ENCODE data around the gene GOT1. TPM values are rescaled to one million over a fixed set of nuclear protein-coding genes. Genes with fewer than 3 reads are reported as not detected.

Gene GOT1
- total RNA-seq, 1 donor from 2014 or later, result 609 TPM

DNA sequence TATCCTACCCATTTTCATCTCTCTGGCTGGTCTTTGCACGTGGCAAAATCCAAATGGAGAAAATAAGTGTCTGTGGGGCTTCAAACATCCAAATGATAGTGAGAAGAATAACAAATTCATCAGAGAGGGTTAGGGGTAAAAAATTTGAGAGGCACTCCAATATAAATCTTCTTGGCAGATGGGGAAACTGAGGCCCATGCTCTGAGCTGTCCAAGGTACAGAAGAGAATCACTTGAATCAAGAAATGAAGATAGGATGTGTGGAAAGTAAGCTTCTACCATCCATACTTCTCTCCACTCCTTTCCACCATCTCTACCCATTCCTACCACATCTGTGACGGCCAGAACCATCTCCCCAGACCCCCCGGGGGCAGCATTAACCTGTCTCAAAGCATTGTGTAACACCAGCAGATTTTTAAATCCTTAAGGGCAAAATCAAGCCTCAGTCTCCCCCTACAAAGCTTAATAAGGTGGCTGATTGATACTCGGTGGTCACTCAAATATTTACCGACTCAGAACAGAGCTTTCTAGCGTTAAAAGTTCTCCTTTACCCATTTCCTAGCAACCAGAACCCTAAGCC is 818 bp downstream of the GOT1 start:
- Histone ChIP-seq H3K4me3 (peak overlapping the region; percentile 87), H3K36me3 (peaks cover 14% of the 10 kb centered on the region), H3K9me3 (replicated peaks) (no peaks in the 10 kb centered on the region), H3K27me3 (ENCODE audit: low read depth) (no peaks in the 10 kb centered on the region), H3K27ac (replicated peaks) (peak overlapping the region; percentile 97), H3K4me1 (peaks cover 78% of the 10 kb centered on the region)
- intact Hi-C loops (cut with micrococcal nuclease), result no loop called here
- no peak for DNase-seq
- TF ChIP-seq CTCF (IDR thresholded peaks at IDR 0.05; ENCODE audit: borderline replicate concordance), result no peak

GRCh38 chr10:99427566-99428190 is 2.7 kb downstream of the GOT1 start:
- DNase-seq, result no peak
- peak overlapping the region; percentile 87 for H3K4me3 ChIP-seq
- H3K9me3 ChIP-seq (replicated peaks), result no peaks in the 10 kb centered on the region
- TF ChIP-seq CTCF (IDR thresholded peaks at IDR 0.05; ENCODE audit: borderline replicate concordance), result no peak
- H3K27me3 ChIP-seq (ENCODE audit: low read depth), result no peaks in the 10 kb centered on the region
- H3K36me3 ChIP-seq, result peaks cover 27% of the 10 kb centered on the region
- intact Hi-C loops (cut with micrococcal nuclease), result no loop called here
- H3K27ac ChIP-seq (replicated peaks), result peak overlapping the region; percentile 97
- peaks cover 78% of the 10 kb centered on the region for H3K4me1 ChIP-seq

GRCh38 chr10:99426689-99427088 is 3.7 kb downstream of the GOT1 start:
- intact Hi-C loops (cut with micrococcal nuclease), result no loop called here
- DNase-seq, result no peak
- H3K27ac ChIP-seq (replicated peaks), result peak overlapping the region; percentile 36
- H3K9me3 ChIP-seq (replicated peaks), result no peaks in the 10 kb centered on the region
- peaks cover 31% of the 10 kb centered on the region for H3K36me3 ChIP-seq
- H3K4me3 ChIP-seq, result peak overlapping the region; percentile 87
- no peaks in the 10 kb centered on the region for H3K27me3 ChIP-seq (ENCODE audit: low read depth)
- no peak for TF ChIP-seq CTCF (IDR thresholded peaks at IDR 0.05; ENCODE audit: borderline replicate concordance)
- H3K4me1 ChIP-seq, result peaks cover 78% of the 10 kb centered on the region

GRCh38 chr10:99425204-99425603 is 5.2 kb downstream of the GOT1 start:
- Histone ChIP-seq H3K4me1 (peaks cover 81% of the 10 kb centered on the region), H3K9me3 (replicated peaks) (no peaks in the 10 kb centered on the region), H3K36me3 (peaks cover 39% of the 10 kb centered on the region), H3K27ac (replicated peaks) (peak overlapping the region; percentile 36), H3K4me3 (peak overlapping the region; percentile 87), H3K27me3 (ENCODE audit: low read depth) (no peaks in the 10 kb centered on the region)
- DNase-seq, result no peak
- intact Hi-C loops (cut with micrococcal nuclease), result no loop called here
- TF ChIP-seq CTCF (IDR thresholded peaks at IDR 0.05; ENCODE audit: borderline replicate concordance), result no peak

DNA sequence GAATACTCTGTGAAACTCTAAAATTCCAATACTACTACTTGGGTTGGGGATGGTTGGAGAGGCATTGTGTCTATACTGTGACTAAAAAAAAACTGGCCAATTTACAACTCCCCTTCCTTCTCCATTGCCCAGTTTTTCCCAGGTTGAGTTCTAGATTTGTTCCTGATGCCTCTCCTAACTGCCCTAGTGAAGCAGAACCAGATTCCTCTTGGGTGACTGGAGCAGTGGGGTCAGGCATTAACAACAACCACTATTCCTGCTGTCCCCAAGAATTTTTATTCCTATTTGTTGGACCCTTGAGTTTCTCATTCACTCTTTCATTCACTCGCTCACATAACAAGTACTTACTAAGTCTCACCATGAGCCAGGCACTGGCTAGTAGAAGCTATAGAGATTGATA is 5.8 kb downstream of the GOT1 start:
- no peak for DNase-seq
- Histone ChIP-seq H3K4me3 (no peak overlapping the region), H3K36me3 (peaks cover 45% of the 10 kb centered on the region), H3K27ac (replicated peaks) (no peak overlapping the region), H3K27me3 (ENCODE audit: low read depth) (no peaks in the 10 kb centered on the region), H3K9me3 (replicated peaks) (no peaks in the 10 kb centered on the region), H3K4me1 (peaks cover 81% of the 10 kb centered on the region)
- intact Hi-C loops (cut with micrococcal nuclease), result no loop called here
- TF ChIP-seq CTCF (IDR thresholded peaks at IDR 0.05; ENCODE audit: borderline replicate concordance), result no peak
